ENCODE results near the gene SEL1L3.

Gene SEL1L3

GRCh38 chr4:25757452-25757851 lies 105.3 kb downstream of the SEL1L3 start:
- DNase-seq (ENCODE audit: low spot score) (no peak), FAIRE-seq (no peak)

- DNase-seq (ENCODE audit: low spot score) (no peak), FAIRE-seq (no peak)
Observed at GRCh38 chr4:25756503-25756902, 106.3 kb downstream of the SEL1L3 start.

- DNase-seq (ENCODE audit: low spot score) (no peak), FAIRE-seq (no peak)
Observed at GRCh38 chr4:25755911-25756310, 106.9 kb downstream of the SEL1L3 start.

- no peak for FAIRE-seq
- no peak for DNase-seq (ENCODE audit: low spot score)
Observed at GRCh38 chr4:25753239-25753638, 109.5 kb downstream of the SEL1L3 start.

GRCh38 chr4:25750874-25751273 lies 111.9 kb downstream of the SEL1L3 start:
- DNase-seq (ENCODE audit: low spot score) (no peak), FAIRE-seq (no peak)

- FAIRE-seq (no peak), DNase-seq (ENCODE audit: low spot score) (no peak)
Observed at GRCh38 chr4:25749150-25749794, 113.5 kb downstream of the SEL1L3 start.

- DNase-seq (ENCODE audit: low spot score): no peak
- no peak for FAIRE-seq
Observed at GRCh38 chr4:25743971-25744370, 118.8 kb downstream of the SEL1L3 start.

GRCh38 chr4:25729564-25729963 lies 133.2 kb downstream of the SEL1L3 start:
- no peak for FAIRE-seq
- no peak for DNase-seq (ENCODE audit: low spot score)

GRCh38 chr4:25728886-25729285 lies 133.9 kb downstream of the SEL1L3 start:
- FAIRE-seq: no peak
- DNase-seq (ENCODE audit: low spot score): no peak

- FAIRE-seq (no peak), DNase-seq (ENCODE audit: low spot score) (no peak)
Observed at GRCh38 chr4:25727711-25728493, 134.9 kb downstream of the SEL1L3 start.

GRCh38 chr4:25725870-25726269 lies 136.9 kb downstream of the SEL1L3 start:
- DNase-seq (ENCODE audit: low spot score): no peak
- FAIRE-seq: no peak

GRCh38 chr4:25723409-25723808 lies 139.4 kb downstream of the SEL1L3 start:
- no peak for DNase-seq (ENCODE audit: low spot score)
- no peak for FAIRE-seq

- FAIRE-seq: no peak
- no peak for DNase-seq (ENCODE audit: low spot score)
Observed at GRCh38 chr4:25722964-25723363, 139.8 kb downstream of the SEL1L3 start.

- no peak for DNase-seq (ENCODE audit: low spot score)
- no peak for FAIRE-seq
Observed at GRCh38 chr4:25713812-25714211, 149.0 kb downstream of the SEL1L3 start.

- DNase-seq (ENCODE audit: low spot score) (no peak), FAIRE-seq (no peak)
Observed at GRCh38 chr4:25712611-25713010, 150.2 kb downstream of the SEL1L3 start.

GRCh38 chr4:25710637-25711036 lies 152.2 kb downstream of the SEL1L3 start:
- DNase-seq (ENCODE audit: low spot score) (no peak), FAIRE-seq (no peak)

- DNase-seq (ENCODE audit: low spot score): no peak
- FAIRE-seq: no peak
Observed at GRCh38 chr4:25704516-25704915, 158.3 kb downstream of the SEL1L3 start.

- DNase-seq (ENCODE audit: low spot score): no peak
Observed at GRCh38 chr4:25703731-25704388, 158.9 kb downstream of the SEL1L3 start.

GRCh38 chr4:25702848-25703247 lies 159.9 kb downstream of the SEL1L3 start:
- no peak for FAIRE-seq
- no peak for DNase-seq (ENCODE audit: low spot score)

More at GRCh38 chr4:25703731-25704388, 158.9 kb downstream of the SEL1L3 start:
- FAIRE-seq: no peak

- no peak for FAIRE-seq
Observed at GRCh38 chr4:25700661-25701060, 162.1 kb downstream of the SEL1L3 start.

GRCh38 chr4:25697516-25697915 lies 165.3 kb downstream of the SEL1L3 start:
- FAIRE-seq (no peak), DNase-seq (ENCODE audit: low spot score) (no peak)

More at GRCh38 chr4:25700661-25701060, 162.1 kb downstream of the SEL1L3 start:
- DNase-seq (ENCODE audit: low spot score): no peak
